GM23248 (cell line): ENCODE data around the gene LENG9. TPM values are rescaled to one million over a fixed set of nuclear protein-coding genes. Genes with fewer than 3 reads are reported as not detected.
A peak's percentile ranks its signal among the peaks of the same experiment; 100 is the strongest.

Experiments
- DNase-seq: peaks from one replicate; pipeline ENCODE4 v3.0.0-alpha.2; 2015
- H2AFZ ChIP-seq: fragments of 200-600 bp; sonication (generic); 2 replicates; pipeline ENCODE4 v1.6.1; 2016; ENCODE audit warnings: antibody characterized with exemption
- H3F3A ChIP-seq: fragments of 200-600 bp; sonication (generic); 2 replicates; pipeline ENCODE4 v1.6.1; 2016; ENCODE audit warnings: mild to moderate bottlenecking, antibody characterized with exemption, mixed run types; ENCODE audit not compliant: insufficient read depth
- H3K27ac ChIP-seq: fragments of 200-600 bp; sonication (generic); 2 replicates; pipeline ENCODE4 v1.5.1; 2016; ENCODE audit warnings: mild to moderate bottlenecking
- H3K27me3 ChIP-seq: fragments of 200-600 bp; sonication (generic); replicated peaks from 2 replicates; pipeline ENCODE4 v1.6.1; 2016; ENCODE audit warnings: mild to moderate bottlenecking; ENCODE audit not compliant: insufficient read depth
- H3K36me3 ChIP-seq: fragments of 200-600 bp; sonication (generic); 2 replicates; pipeline ENCODE4 v1.6.1; 2016; ENCODE audit warnings: low read depth, mild to moderate bottlenecking
- H3K4me1 ChIP-seq: fragments of 200-600 bp; sonication (generic); 2 replicates; pipeline ENCODE4 v1.6.1; 2016; ENCODE audit warnings: mild to moderate bottlenecking; ENCODE audit not compliant: insufficient read depth
- H3K4me2 ChIP-seq: fragments of 200-600 bp; sonication (generic); one replicate; pipeline ENCODE4 v1.6.1; 2016; ENCODE audit warnings: mild to moderate bottlenecking; ENCODE audit not compliant: unreplicated experiment
- H3K4me3 ChIP-seq: fragments of 200-600 bp; sonication (generic); 2 replicates; pipeline ENCODE4 v1.5.1; 2016; ENCODE audit warnings: mild to moderate bottlenecking
- H3K79me2 ChIP-seq: fragments of 200-600 bp; sonication (generic); 2 replicates; pipeline ENCODE4 v1.6.1; 2016; ENCODE audit warnings: mild to moderate bottlenecking; ENCODE audit not compliant: insufficient read depth
- H3K9ac ChIP-seq: fragments of 200-600 bp; sonication (generic); 2 replicates; pipeline ENCODE4 v1.6.1; 2016; ENCODE audit warnings: mild to moderate bottlenecking
- H3K9me2 ChIP-seq: fragments of 200-600 bp; sonication (generic); 2 replicates; pipeline ENCODE4 v1.6.1; 2016; ENCODE audit warnings: mixed run types, mild to moderate bottlenecking, moderate library complexity; ENCODE audit not compliant: insufficient read depth
- H3K9me3 ChIP-seq: fragments of 200-600 bp; sonication (generic); one replicate; pipeline ENCODE4 v1.6.1; 2017; ENCODE audit warnings: low read depth
- H4K20me1 ChIP-seq: fragments of 200-600 bp; sonication (generic); 2 replicates; pipeline ENCODE4 v1.6.0; 2016; ENCODE audit not compliant: insufficient read depth
- EZH2 ChIP-seq: fragments of 200-600 bp; sonication (generic); IDR thresholded peaks from 2 replicates; pipeline ENCODE4 v1.6.1; 2018; ENCODE audit warnings: antibody characterized with exemption, mild to moderate bottlenecking; ENCODE audit not compliant: insufficient read depth, poor library complexity, severe bottlenecking
- EZH2phosphoT487 ChIP-seq: fragments of 200-600 bp; sonication (generic); IDR thresholded peaks from 2 replicates; pipeline ENCODE4 v1.6.1; 2018; ENCODE audit warnings: antibody characterized with exemption, moderate library complexity, mild to moderate bottlenecking, low read depth; ENCODE audit not compliant: insufficient read depth
- WGBS, 2 experiments: methylation state at CpG; one replicate each; pipeline ENCODE4 v1.1.6; 2015 to 2017; ENCODE audit warnings: low lambda C conversion rate in 2 of 2, low coverage in 1 of 2; ENCODE audit errors: missing lambda C conversion rate in 2 of 2; 5-methylcytosine and 5-hydroxymethylcytosine counted together
- in situ Hi-C: fragments of 300-500 bp; cut with MboI; formaldehyde crosslinking; loops from 2 replicates; pipeline ENCODE4 v1.15.0; 2020
- polyA plus RNA-seq: library from polyadenylated mRNA; unstranded; fragments of >200 nt; fragmentation: Nextera tagmentation; extraction: Ambion mirVana; gene quantifications from 2 replicates; pipeline ENCODE4 v1.2.1, GENCODE V29; 2016
- total RNA-seq: library from RNA; depleted of rRNA; stranded (reverse); fragments of >200 nt; shearing (Covaris generic); gene quantifications from 2 replicates; pipeline ENCODE4 v1.2.3, GENCODE V29; 2014

Gene LENG9
- total and polyA plus RNA-seq, 2 experiments from 2014 or later = 0.41 to 13.5 TPM

GRCh38 chr19:54416695-54417491 is 46.7 kb downstream of the LENG9 start:
- in situ Hi-C loops = no loop called here
- TF ChIP-seq EZH2 = no peak
- no peak for TF ChIP-seq EZH2phosphoT487

GRCh38 chr19:54415901-54416673 is 47.5 kb downstream of the LENG9 start:
- no peak for TF ChIP-seq EZH2phosphoT487
- TF ChIP-seq EZH2 = peak; percentile 62
- H3K27me3 ChIP-seq = peaks cover 35% of the 10 kb centered on the region
- DNase-seq = no peak
- no peaks in the 10 kb centered on the region for H3K36me3 ChIP-seq
- H3F3A ChIP-seq = no peaks in the 10 kb centered on the region
- no peaks in the 10 kb centered on the region for H3K79me2 ChIP-seq
- no peak overlapping the region for H2AFZ ChIP-seq
- H3K4me3 ChIP-seq = no peak overlapping the region
- 1 to 3% methylated on average over 20 to 28 of the region's 28 CpGs for WGBS, 2 experiments
- H4K20me1 ChIP-seq = no peaks in the 10 kb centered on the region
- H3K9ac ChIP-seq = no peak overlapping the region
- H3K9me3 ChIP-seq = no peaks in the 10 kb centered on the region
- H3K4me2 ChIP-seq = no peak overlapping the region
- H3K9me2 ChIP-seq = no peaks in the 10 kb centered on the region
- in situ Hi-C loops = no loop called here
- no peak overlapping the region for H3K27ac ChIP-seq
- no peaks in the 10 kb centered on the region for H3K4me1 ChIP-seq

More at GRCh38 chr19:54416695-54417491, 46.7 kb downstream of the LENG9 start:
- Histone ChIP-seq H3K79me2 (no peaks in the 10 kb centered on the region), H3K9me3 (no peaks in the 10 kb centered on the region), H2AFZ (no peak overlapping the region), H3K36me3 (no peaks in the 10 kb centered on the region), H3K27ac (no peak overlapping the region), H3F3A (no peaks in the 10 kb centered on the region), H3K4me3 (no peak overlapping the region), H3K4me1 (no peaks in the 10 kb centered on the region), H3K4me2 (no peak overlapping the region), H3K9ac (no peak overlapping the region), H3K9me2 (no peaks in the 10 kb centered on the region), H4K20me1 (no peaks in the 10 kb centered on the region), H3K27me3 (peaks cover 43% of the 10 kb centered on the region)
- WGBS, 2 experiments = 28 to 31% methylated on average over 18 to 36 of the region's 44 CpGs
- DNase-seq = no peak

DNA sequence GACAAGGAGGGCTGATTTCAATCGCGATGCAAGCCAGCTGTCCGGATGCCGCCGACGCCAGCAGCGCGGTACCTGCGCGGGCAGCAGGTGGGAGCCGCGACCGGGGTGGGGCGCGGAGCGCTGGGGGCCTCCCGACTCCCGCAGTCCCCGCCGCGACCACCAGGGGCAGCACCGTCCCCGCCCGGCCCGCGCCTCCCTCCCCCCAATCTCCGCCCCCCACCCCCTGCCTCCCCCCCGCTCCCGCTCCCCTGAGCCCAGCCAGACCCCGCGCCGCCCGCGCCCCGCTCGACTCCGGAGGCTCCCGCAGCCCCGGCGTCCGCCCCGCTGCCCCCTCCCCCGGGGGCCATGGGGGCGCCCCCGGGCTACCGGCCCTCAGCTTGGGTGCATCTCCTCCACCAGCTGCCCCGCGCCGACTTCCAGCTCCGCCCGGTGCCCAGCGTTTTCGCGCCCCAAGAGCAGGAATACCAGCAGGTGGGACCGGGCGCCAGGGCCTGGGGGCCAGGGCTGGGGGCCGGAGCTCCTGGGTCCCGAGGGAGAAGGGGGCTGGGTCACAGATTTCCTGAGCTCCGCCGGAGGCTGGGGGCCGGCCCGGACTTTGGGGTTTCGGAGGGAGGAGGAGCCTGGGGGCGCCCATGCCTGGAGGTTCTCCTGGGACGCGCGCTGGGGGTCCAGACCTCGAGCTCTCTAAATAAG is 48.2 kb downstream of the LENG9 start, which contains the start of gene TTYH1:
Gene TTYH1, plus strand, starts transcription at position 257 of the 693 bp plus-strand sequence. Its CDS starts 89 bp downstream, at position 346.
- Histone ChIP-seq H3F3A (no peaks in the 10 kb centered on the region), H3K27me3 (peaks cover 35% of the 10 kb centered on the region), H3K36me3 (no peaks in the 10 kb centered on the region), H3K9me2 (no peaks in the 10 kb centered on the region), H3K9me3 (no peaks in the 10 kb centered on the region), H2AFZ (no peak within 1 kb of the TSS), H4K20me1 (no peaks in the 10 kb centered on the region), H3K9ac (no peak within 1 kb of the TSS), H3K79me2 (no peaks in the 10 kb centered on the region), H3K4me1 (no peaks in the 10 kb centered on the region), H3K4me2 (no peak within 1 kb of the TSS), H3K27ac (no peak within 1 kb of the TSS), H3K4me3 (no peak within 1 kb of the TSS)
- DNase-seq = no peak
- TF ChIP-seq EZH2 (no peak), EZH2phosphoT487 (no peak)
- WGBS, 2 experiments = 10 to 15% methylated on average over 17 to 61 of the region's 68 CpGs
- in situ Hi-C loops = no loop called here

DNA sequence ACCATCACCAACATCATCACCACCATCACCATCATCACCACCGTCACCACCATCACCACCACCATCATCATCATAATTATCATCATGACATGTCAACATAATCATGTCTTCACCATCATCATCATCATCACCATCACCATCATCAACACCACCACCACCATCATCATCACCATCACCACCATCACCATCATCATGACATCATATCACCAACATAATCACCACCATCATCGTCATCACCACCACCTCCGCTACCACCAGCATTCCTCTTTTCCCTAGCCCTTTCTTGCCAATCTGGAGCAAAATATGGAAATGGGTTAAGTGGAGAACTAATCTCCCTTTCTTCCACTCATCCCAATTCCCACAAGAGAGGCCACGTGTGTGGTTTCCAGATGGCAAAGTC is 49.4 kb downstream of the LENG9 start:
- no peak overlapping the region for H2AFZ ChIP-seq
- no peaks in the 10 kb centered on the region for H3K9me2 ChIP-seq
- H3K4me1 ChIP-seq = no peaks in the 10 kb centered on the region
- no peaks in the 10 kb centered on the region for H4K20me1 ChIP-seq
- H3K79me2 ChIP-seq = no peaks in the 10 kb centered on the region
- no peaks in the 10 kb centered on the region for H3K36me3 ChIP-seq
- DNase-seq = no peak
- 63 to 73% methylated on average over 4 of the region's 4 CpGs for WGBS, 2 experiments
- H3K4me3 ChIP-seq = no peak overlapping the region
- no peak overlapping the region for H3K4me2 ChIP-seq
- no peaks in the 10 kb centered on the region for H3F3A ChIP-seq
- H3K9ac ChIP-seq = no peak overlapping the region
- in situ Hi-C loops = no loop called here
- peaks cover 25% of the 10 kb centered on the region for H3K27me3 ChIP-seq
- no peaks in the 10 kb centered on the region for H3K9me3 ChIP-seq
- TF ChIP-seq EZH2phosphoT487 (no peak), EZH2 (no peak)
- H3K27ac ChIP-seq = no peak overlapping the region
